Measurements from ENCODE around the gene LRMDA.

GRCh38 chr10:75987616-75988015, 556.2 kb downstream of the LRMDA start:
- TF ChIP-seq TCF12 (IDR thresholded peaks at IDR 0.05; ENCODE audit: low read depth) (no peak), TAF1 (IDR thresholded peaks at IDR 0.05; ENCODE audit: low read depth) (no peak)

Measured in Ishikawa (cell line).